GF-D8 (cell line): ENCODE measurements around the gene NATD1.
"Not testable (repeated sequence)": the region's sequence is repeated elsewhere in the genome, so short reads cannot be mapped to it uniquely, and the experiment has no call there.

ENCODE experiments used
- DNase-seq: peaks from one replicate; lab custom pipeline; 2025; lab: John Stamatoyannopoulos, UW

NATD1 gene

DNA sequence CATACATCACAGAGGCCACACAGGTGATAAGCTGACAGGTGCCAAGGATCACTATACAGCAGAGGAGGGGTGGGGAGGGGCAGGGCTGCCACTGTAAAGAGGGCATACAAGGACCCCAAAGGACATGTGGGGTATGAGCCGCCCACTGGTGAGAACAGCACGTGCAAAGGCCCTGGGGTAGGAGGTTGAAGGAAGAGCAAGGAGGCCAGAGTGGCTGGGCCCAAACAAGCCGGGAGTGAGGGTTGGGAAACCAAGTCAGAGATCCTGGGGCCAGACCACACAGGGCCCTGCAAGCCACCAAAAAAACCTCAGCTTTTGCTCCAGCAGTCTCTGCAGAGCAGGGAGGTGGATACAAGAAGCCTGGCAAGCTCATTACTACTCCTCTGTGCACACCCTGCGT, 6.5 kb downstream of the NATD1 start:
- DNase-seq: no peak

DNA sequence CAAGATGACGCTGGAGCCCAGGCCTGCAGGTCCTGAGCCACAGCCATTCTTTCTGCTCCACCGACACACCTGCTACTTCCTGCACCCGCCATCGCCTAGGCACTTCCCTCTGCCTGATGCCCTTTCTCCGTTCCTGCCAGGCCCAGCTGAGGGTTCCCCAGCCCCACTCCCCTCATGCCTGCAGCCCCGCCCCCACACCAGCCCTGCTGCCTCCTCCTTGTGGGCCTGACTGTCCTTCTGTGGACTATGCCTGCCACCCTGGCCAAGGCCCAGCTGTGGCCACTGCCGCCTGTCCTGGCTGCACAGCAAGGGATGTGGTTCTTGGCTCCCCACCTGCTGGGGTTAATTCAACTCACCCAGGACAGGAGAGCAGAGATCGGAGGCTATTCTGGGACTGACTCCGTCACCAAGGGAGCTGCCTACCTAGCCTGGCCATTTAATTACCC, 7.5 kb downstream of the NATD1 start:
- DNase-seq: no peak

DNA sequence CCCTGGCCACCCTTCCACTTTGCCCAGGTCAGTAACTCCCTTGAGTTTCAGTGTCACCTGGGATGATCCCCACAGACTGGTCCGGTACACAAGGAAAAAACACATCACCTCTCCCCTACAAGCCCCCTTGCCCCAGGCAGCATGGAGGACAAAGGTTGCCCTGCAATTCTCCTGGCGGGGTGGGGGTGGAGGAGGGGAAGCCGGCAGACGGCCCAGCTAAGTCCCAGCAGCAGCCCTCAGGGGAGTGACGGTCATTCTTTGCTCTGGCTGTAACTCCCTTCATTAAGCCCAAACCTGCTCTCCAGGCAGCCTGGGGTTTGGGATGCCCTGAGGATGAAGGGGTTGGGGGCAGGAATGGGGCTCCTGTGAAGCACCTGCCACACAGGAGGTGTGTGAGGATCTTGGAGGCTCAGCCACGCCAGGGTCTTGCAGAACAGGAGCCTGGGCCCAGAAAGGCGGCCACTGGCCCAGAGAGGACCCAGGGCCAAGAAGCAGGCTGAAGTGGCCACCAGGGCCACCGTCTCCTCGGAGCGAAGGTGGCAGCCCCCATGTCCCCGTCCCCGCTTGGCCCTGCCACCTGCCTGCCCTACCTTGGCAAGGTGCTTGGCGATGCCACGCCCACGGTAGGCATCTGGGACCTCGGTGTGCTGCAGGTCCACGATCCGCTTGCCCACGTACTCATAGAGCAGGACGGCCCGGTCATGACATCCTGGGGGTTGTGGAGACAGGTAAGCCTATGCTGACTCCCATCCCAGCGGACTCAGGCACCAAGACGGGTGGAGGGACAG, 9.5 kb downstream of the NATD1 start:
- DNase-seq: no peak

DNA sequence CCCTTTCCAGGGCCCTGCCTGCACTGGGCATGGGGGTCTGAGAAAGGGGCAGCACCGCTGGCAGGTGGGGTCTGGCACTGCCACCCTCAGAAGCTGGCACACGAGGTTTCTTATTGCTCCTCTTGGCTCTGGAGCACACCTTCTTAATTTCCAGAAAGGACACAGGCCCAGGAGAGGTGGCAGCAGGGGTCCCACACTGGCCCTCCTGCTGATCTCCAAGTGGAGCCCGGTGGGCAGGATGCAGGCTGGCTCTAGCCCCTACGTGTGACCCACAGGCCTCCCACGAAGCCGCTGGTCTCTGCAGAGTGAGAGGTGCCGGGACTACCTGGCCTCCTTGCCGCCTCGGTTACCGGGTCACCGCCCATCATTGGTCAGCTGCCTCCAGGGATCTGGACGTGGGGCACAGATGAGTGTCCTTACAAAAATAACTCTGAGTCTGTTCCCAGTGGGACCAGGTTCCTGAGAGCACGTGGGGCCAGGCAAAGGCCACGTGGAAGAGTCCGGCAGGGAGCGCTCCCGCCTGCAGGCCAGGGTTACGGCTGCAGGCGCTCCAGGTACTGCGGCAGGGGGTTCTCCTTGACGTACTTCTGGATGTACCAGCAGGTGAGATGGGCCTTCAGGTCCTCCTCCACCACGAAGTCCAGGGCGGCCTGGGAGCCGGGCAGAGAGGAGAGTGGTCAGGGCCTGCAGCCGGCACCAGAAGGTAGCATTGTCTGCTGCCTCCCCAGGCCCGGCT, 10.3 kb downstream of the NATD1 start:
- no peak for DNase-seq

DNA sequence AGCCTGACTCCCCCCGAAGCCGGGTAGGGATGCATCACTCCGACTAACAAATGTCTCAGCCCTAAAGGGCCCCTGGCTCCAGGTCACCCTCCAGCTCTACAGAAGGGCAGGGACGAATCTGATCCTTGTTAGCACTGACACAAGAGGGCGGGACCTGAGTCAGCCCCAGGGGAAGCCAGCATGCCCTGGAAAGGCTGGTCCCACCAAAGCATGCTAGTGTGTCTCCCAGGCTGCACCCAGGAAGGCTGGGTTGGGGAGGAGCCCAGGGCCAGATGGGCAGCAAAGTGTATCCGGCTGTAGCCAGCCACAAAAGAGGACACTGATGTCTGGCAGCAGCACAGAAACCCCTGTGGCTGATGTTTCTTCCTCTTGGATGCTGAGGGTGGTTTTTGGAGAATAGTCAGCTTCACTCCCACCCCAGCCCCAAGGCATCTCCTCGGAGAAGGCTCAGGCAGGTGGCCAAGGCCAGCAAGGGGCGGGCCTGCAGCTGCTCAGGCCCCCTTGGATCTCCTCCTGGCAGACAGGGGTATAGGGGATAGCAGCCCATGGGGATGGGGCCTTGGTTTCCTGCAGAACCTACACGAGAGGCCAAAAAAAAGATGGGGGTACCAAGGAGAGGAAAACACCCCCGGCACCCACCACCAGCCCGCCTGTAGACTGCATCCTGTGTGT, 11.0 kb downstream of the NATD1 start:
- no peak for DNase-seq

- no peak for DNase-seq
These were observed 11.6 kb downstream of the NATD1 start for GRCh38 chr17:21241564-21241963.

GRCh38 chr17:21240369-21241055, 12.7 kb downstream of the NATD1 start:
- DNase-seq: no peak

DNA sequence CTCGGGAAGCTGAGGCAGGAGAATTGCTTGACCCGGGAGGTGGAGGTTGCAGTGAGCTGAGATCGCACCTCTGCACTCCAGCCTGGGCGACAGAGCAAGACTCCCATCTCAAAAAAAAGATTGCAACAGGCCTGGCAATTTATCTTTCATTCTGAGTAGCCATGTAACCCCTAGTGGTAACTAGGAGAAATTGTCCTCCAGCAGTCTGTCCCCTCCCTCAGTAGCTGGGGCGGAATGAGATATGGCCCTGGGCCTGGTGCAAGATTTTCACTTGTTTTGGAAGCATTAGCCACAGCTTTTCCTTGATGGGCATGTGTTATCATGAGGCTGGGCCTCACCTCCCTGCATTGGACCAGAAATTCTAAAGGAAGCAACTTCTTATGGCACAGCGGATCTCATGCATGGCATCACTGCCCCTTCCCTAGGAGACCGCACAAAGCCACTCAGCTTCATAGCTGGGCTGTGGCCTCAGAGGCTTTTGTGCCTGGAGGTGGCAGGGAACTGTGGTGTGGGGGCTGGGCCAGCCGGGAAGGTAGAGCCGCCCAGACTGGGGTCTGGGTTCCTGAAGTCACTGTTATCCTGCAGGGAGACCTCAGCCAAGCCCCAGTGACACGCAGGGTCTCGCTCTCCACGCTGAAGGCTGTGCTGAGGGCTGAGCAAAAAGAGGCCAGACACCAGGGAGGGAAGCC, 13.4 kb downstream of the NATD1 start:
- no peak for DNase-seq

GRCh38 chr17:21235921-21236320, 17.3 kb downstream of the NATD1 start:
- DNase-seq: no peak

GRCh38 chr17:21233581-21234347, 19.4 kb downstream of the NATD1 start:
- no peak for DNase-seq

- no peak for DNase-seq
These were observed 21.0 kb downstream of the NATD1 start for GRCh38 chr17:21232033-21232749.

DNA sequence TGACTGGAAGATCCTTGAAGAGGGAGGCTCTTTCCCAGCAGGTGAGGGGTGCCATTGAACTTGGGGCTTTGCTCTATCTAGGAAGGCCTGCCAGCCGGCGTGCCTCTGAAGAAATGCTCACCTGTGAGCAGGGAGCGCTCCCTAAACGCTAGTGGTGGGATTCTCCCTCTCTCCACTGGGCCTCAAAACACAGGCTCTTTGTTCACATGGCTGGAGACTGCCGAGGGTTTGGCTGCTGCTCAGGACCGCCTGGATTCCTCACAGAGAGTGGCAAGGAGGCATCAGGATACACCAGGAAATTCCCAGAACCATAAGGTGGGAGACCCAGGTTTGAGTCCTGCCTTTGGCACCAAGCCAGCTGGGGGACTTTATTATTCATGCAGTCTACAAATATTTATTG, 21.7 kb downstream of the NATD1 start:
- no peak for DNase-seq

- no peak for DNase-seq
These were observed 24.4 kb downstream of the NATD1 start for GRCh38 chr17:21228845-21229244.

GRCh38 chr17:21228111-21228510, 25.1 kb downstream of the NATD1 start:
- DNase-seq: no peak

GRCh38 chr17:21227277-21227676, 25.9 kb downstream of the NATD1 start:
- DNase-seq: not testable (repeated sequence)

DNA sequence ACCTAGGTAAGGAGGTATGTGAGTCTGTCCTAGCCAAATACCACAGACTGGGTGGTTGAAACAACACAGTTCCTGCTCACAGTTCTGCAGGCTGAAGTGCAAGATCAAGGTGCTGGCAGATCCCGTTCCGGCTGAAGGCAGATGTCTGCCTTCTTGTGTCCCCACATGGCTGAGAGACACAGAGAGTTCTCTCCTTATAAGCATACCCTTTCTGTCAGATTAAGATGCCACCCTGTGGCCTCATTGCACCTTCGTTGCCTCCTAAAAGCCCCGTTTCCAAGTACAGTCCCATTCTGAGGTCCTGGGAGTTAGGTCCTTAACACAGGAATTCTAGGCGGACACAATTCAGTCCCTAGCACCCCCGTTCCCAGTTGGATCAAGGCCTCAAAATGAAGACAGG, 30.1 kb downstream of the NATD1 start:
- DNase-seq: no peak

GRCh38 chr17:21218831-21219380, 34.3 kb downstream of the NATD1 start:
- DNase-seq: no peak

GRCh38 chr17:21218101-21218500, 35.1 kb downstream of the NATD1 start:
- DNase-seq: no peak

DNA sequence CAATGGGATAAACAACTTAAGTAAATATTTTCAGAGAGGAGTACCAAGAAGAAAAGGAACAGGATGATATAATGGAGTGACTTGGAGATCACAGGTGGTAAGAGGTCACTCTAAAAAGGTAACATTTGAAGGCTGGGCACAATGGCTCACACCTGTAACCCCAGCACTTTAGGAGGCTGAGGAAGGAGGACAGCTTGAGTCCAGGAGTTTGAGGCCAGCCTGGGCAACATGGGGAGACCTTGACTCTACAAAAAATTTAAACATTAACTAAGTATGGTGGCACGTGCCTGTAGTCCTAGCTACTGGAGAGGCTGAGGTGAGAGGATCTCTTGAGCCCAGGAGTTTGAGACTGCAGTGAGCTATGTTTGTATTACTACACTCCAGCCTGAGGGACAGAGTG, 35.9 kb downstream of the NATD1 start:
- no peak for DNase-seq

DNA sequence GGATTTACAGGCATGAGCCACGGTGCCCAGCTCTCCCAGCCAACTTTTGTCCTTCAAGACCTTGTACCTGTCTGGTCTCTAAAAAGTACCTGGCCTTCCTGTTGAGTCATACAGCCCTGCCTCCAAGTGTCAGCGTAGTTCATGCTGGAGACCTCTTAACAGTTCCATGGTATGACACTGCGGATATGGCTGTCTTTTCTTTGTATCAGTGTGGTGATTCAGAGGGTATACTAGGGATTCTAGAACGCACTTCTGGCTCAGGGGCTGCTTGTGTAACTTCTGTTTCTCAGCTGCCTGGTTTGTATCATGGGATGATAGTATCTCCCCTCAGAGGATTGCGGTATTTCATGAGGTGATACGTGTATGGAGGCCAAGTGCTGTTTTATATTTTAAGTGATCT, 37.3 kb downstream of the NATD1 start:
- peak; percentile 18 for DNase-seq
